B cell (primary cell): ENCODE data around the gene TRPV5.

Experiments
- CTCF ChIP-seq: fragments of 200-600 bp; IDR thresholded peaks from one replicate; pipeline ENCODE4 v1.8.0; 2022; ENCODE audit warnings: antibody characterized with exemption, mild to moderate bottlenecking
- EZH2 ChIP-seq: IDR thresholded peaks from 2 replicates; pipeline ENCODE4 v1.6.1; 2012; ENCODE audit warnings: borderline replicate concordance, low read depth, mild to moderate bottlenecking, moderate library complexity, low read length; ENCODE audit not compliant: insufficient read depth, poor library complexity, severe bottlenecking

GRCh38 chr7:142906643-142907042 is 26.9 kb downstream of the TRPV5 start:
- TF ChIP-seq CTCF = no peak
- no peak for TF ChIP-seq EZH2
